DOHH2 (cell line): ENCODE data around the gene RRAGB.

Source experiments
- H3F3A ChIP-seq: fragments of 200-600 bp; sonication (generic), shearing (Covaris generic); 2 replicates; pipeline ENCODE4 v1.6.0; 2016; ENCODE audit warnings: antibody characterized with exemption, mild to moderate bottlenecking; ENCODE audit not compliant: control insufficient read depth, insufficient read depth
- H3K27ac ChIP-seq: fragments of 200-600 bp; sonication (generic); 2 replicates; pipeline ENCODE4 v1.5.1; 2014; ENCODE audit warnings: low read depth, mild to moderate bottlenecking, low read length, moderate library complexity
- H3K27me3 ChIP-seq: fragments of 200-600 bp; sonication (generic); 2 replicates; pipeline ENCODE4 v1.6.1; 2014; ENCODE audit warnings: mild to moderate bottlenecking, low read length, mixed read lengths; ENCODE audit not compliant: control insufficient read depth
- H3K36me3 ChIP-seq: fragments of 200-600 bp; sonication (generic); 2 replicates; pipeline ENCODE4 v1.6.1; 2014; ENCODE audit warnings: mild to moderate bottlenecking, low read length, moderate library complexity, mixed read lengths; ENCODE audit not compliant: control insufficient read depth
- H3K4me1 ChIP-seq: fragments of 200-600 bp; sonication (generic); 2 replicates; pipeline ENCODE4 v1.6.1; 2014; ENCODE audit warnings: mild to moderate bottlenecking, low read length, mixed read lengths; ENCODE audit not compliant: control insufficient read depth
- H3K4me2 ChIP-seq: fragments of 200-600 bp; sonication (generic); 2 replicates; pipeline ENCODE4 v1.6.0; 2014; ENCODE audit warnings: mild to moderate bottlenecking, low read length, moderate library complexity
- H3K4me3 ChIP-seq: fragments of 200-600 bp; sonication (generic); 2 replicates; pipeline ENCODE4 v1.5.1; 2014; ENCODE audit warnings: mild to moderate bottlenecking, low read length, mixed read lengths
- H3K79me2 ChIP-seq: fragments of 200-600 bp; sonication (generic); 2 replicates; pipeline ENCODE4 v1.6.1; 2014; ENCODE audit warnings: mild to moderate bottlenecking, low read length, mixed read lengths; ENCODE audit not compliant: control insufficient read depth
- H3K9me2 ChIP-seq: fragments of 200-600 bp; sonication (generic); replicated peaks from 2 replicates; pipeline ENCODE4 v1.6.1; 2014; ENCODE audit warnings: mild to moderate bottlenecking, low read length, mixed read lengths; ENCODE audit not compliant: control insufficient read depth
- H3K9me3 ChIP-seq: fragments of 200-600 bp; sonication (generic); 2 replicates; pipeline ENCODE4 v1.6.1; 2014; ENCODE audit warnings: antibody characterized with exemption, low read length, mixed read lengths; ENCODE audit not compliant: control insufficient read depth, insufficient read depth
- H4K20me1 ChIP-seq: fragments of 200-600 bp; sonication (generic); 2 replicates; pipeline ENCODE4 v1.6.0; 2014; ENCODE audit warnings: low read depth, mild to moderate bottlenecking, antibody characterized with exemption, low read length, moderate library complexity; ENCODE audit not compliant: control insufficient read depth, insufficient read depth
- CTCF ChIP-seq: fragments of 200-600 bp; sonication (generic); IDR thresholded peaks from one replicate; pipeline ENCODE4 v1.5.1; 2014; ENCODE audit warnings: antibody characterized with exemption, mild to moderate bottlenecking, low read depth, low read length; ENCODE audit not compliant: poor library complexity, severe bottlenecking
- EZH2phosphoT487 ChIP-seq: fragments of 200-600 bp; sonication (generic); IDR thresholded peaks from 2 replicates; pipeline ENCODE4 v1.6.1; 2017; ENCODE audit warnings: borderline replicate concordance, mild to moderate bottlenecking, antibody characterized with exemption, low read length, moderate library complexity, mixed read lengths

The RRAGB gene

GRCh38 chrX:55777596-55777995, 60.0 kb downstream of the RRAGB start:
- Histone ChIP-seq H3K9me2 (no peaks in the 10 kb centered on the region), H3F3A (no peaks in the 10 kb centered on the region), H3K4me3 (no peak overlapping the region), H3K4me1 (no peaks in the 10 kb centered on the region), H3K79me2 (no peaks in the 10 kb centered on the region), H4K20me1 (no peaks in the 10 kb centered on the region), H3K27ac (no peak overlapping the region), H3K9me3 (no peaks in the 10 kb centered on the region), H3K27me3 (no peaks in the 10 kb centered on the region), H3K4me2 (no peak overlapping the region), H3K36me3 (no peaks in the 10 kb centered on the region)
- TF ChIP-seq CTCF (no peak), EZH2phosphoT487 (no peak)

GRCh38 chrX:55778322-55778721, 60.8 kb downstream of the RRAGB start:
- H3K9me3 ChIP-seq = no peaks in the 10 kb centered on the region
- H4K20me1 ChIP-seq = no peaks in the 10 kb centered on the region
- no peaks in the 10 kb centered on the region for H3K79me2 ChIP-seq
- no peak overlapping the region for H3K27ac ChIP-seq
- H3K4me3 ChIP-seq = no peak overlapping the region
- TF ChIP-seq EZH2phosphoT487 (no peak), CTCF (no peak)
- no peaks in the 10 kb centered on the region for H3K9me2 ChIP-seq
- no peaks in the 10 kb centered on the region for H3K27me3 ChIP-seq
- no peaks in the 10 kb centered on the region for H3F3A ChIP-seq
- no peak overlapping the region for H3K4me2 ChIP-seq
- no peaks in the 10 kb centered on the region for H3K4me1 ChIP-seq
- no peaks in the 10 kb centered on the region for H3K36me3 ChIP-seq

GRCh38 chrX:55783723-55784122, 66.2 kb downstream of the RRAGB start:
- H3K36me3 ChIP-seq = no peaks in the 10 kb centered on the region
- no peak for TF ChIP-seq EZH2phosphoT487
- TF ChIP-seq CTCF = no peak
- no peaks in the 10 kb centered on the region for H4K20me1 ChIP-seq
- no peak overlapping the region for H3K27ac ChIP-seq
- H3F3A ChIP-seq = no peaks in the 10 kb centered on the region
- no peak overlapping the region for H3K4me2 ChIP-seq
- H3K9me3 ChIP-seq = no peaks in the 10 kb centered on the region
- H3K4me3 ChIP-seq = no peak overlapping the region
- H3K27me3 ChIP-seq = no peaks in the 10 kb centered on the region
- H3K79me2 ChIP-seq = no peaks in the 10 kb centered on the region
- H3K4me1 ChIP-seq = no peaks in the 10 kb centered on the region
- no peaks in the 10 kb centered on the region for H3K9me2 ChIP-seq

- no peaks in the 10 kb centered on the region for H3K9me3 ChIP-seq
- no peaks in the 10 kb centered on the region for H3K27me3 ChIP-seq
- TF ChIP-seq EZH2phosphoT487 (no peak), CTCF (no peak)
Observed at GRCh38 chrX:55787063-55787462, 69.5 kb downstream of the RRAGB start.

More at GRCh38 chrX:55787063-55787462, 69.5 kb downstream of the RRAGB start:
- Histone ChIP-seq H4K20me1 (no peaks in the 10 kb centered on the region), H3K4me3 (no peak overlapping the region), H3K4me2 (no peak overlapping the region), H3K36me3 (no peaks in the 10 kb centered on the region), H3F3A (no peaks in the 10 kb centered on the region), H3K4me1 (no peaks in the 10 kb centered on the region), H3K27ac (no peak overlapping the region), H3K79me2 (no peaks in the 10 kb centered on the region), H3K9me2 (no peaks in the 10 kb centered on the region)
